Fibroblast of the aortic adventitia (primary cell): ENCODE results near the gene LGALS9C. TPM values are rescaled to one million over a fixed set of nuclear protein-coding genes. Genes with fewer than 3 reads are reported as not detected.
"Not testable (repeated sequence)": the region's sequence is repeated elsewhere in the genome, so short reads cannot be mapped to it uniquely, and the experiment has no call there.

Source experiments
- DNase-seq: peaks from one replicate; pipeline ENCODE4 v3.0.0-alpha.2; 2010; ENCODE audit warnings: low read depth
- H3K4me3 ChIP-seq: 2 replicates; pipeline ENCODE4 v1.5.1; 2011; ENCODE audit warnings: low read depth, mild to moderate bottlenecking, control low read depth, low read length, moderate library complexity
- small RNA-seq: library from RNA; depleted of rRNA; stranded (forward); fragments of <200 nt; gene quantifications from one replicate; pipeline ENCODE3, GENCODE V24; 2012
- total RNA-seq: library from RNA; depleted of rRNA; stranded (reverse); fragments of >200 nt; gene quantifications from 2 replicates; pipeline ENCODE4 v1.2.3, GENCODE V29; 2012; ENCODE audit warnings: low replicate concordance

The LGALS9C gene
- total RNA-seq, 1 donor, result not detected

DNA sequence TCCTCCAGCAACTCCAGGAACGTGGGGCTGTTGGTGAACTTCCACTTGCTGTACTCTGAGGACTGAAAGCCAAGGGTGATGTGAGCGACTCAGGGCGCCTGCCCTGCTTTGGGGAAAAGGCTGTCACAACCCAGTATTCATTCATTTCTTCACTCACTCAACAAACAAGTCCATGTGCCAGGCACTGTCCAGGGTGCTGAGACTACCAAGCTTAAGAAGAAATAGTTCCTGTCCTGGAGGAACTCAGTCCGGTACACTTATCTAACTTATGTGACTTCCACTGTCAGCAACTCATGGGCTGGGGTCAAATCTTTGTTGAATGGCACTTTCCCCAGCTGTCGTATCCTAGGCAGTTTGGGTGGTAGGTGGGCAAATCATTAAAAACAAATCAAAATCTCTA lies 26.6 kb downstream of the LGALS9C start:
- not testable (repeated sequence) for DNase-seq, H3K4me3 ChIP-seq

DNA sequence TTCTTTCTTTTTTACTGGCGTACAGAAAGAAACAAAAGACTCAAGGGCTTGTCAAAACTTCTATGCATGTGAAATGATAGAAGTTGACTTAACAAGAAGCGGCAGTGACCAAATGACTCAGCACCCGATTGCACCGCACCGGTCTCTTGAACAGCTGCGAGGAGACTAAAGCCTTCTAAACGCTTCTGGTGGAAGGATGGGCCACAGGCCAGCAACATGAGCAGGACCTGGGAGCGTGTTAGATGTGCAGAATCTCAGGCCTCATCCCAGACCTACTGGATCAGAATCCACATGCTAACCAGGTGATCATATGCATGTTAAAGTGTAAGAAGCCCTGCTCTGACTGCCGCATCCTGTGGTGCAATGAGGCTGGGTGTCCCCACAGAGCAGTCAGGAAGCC lies 31.1 kb downstream of the LGALS9C start:
- not testable (repeated sequence) for DNase-seq, H3K4me3 ChIP-seq

DNA sequence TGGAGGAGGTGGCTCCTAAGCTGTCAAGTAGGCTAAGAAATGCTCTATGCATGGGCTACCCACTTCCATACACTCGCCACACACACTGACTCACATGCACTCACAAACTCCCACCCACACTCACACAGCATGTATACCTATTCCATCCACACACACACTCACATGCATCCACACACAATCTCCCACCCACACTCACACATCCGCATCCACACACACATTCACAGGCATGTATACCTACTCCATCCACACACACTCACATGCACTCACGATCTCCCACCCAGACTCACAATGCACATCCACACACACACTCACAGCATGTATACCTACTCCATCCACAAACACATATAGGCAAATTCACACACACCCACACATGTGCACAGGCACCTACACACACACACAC lies 32.1 kb downstream of the LGALS9C start:
- DNase-seq, H3K4me3 ChIP-seq: not testable (repeated sequence)

DNA sequence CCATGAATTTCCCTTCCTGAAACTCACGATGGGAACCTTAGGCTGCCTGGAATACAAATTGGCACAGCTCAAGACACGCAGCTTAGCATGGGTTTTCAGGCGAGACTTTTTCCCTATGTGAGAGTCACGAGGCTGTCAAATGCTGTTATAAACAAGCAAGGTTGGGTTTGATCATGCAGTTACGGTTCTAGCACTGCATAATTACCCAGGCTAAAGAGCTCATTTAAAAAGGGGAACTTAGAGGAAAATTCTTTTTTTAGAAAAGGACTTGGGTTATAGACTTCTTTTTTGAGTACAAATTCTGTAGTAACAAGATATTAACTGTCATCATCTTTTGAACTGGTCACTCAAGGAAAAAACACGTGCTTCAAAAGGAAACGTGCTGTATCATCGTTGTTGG lies 44.5 kb downstream of the LGALS9C start:
- H3K4me3 ChIP-seq, DNase-seq: not testable (repeated sequence)

DNA sequence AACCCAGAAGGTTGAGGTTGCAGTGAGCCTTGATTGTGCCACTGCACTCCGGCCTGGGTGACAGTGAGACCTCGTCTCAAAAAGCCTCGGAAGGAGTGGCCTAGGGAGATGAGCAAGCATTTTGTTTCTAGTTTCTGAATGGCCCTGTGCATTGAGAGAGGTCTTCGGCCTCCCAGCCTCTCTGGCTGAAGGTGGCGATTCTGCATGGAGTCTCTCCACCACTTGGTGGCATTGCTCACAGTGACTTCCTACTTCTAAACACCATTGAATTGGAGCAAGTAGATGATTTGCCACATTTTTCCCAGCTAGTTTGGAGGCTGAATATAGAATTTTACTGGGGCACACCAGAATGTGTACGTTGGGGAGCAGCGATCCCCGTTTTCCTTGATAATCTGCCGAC lies 48.4 kb downstream of the LGALS9C start:
- not testable (repeated sequence) for DNase-seq, H3K4me3 ChIP-seq

DNA sequence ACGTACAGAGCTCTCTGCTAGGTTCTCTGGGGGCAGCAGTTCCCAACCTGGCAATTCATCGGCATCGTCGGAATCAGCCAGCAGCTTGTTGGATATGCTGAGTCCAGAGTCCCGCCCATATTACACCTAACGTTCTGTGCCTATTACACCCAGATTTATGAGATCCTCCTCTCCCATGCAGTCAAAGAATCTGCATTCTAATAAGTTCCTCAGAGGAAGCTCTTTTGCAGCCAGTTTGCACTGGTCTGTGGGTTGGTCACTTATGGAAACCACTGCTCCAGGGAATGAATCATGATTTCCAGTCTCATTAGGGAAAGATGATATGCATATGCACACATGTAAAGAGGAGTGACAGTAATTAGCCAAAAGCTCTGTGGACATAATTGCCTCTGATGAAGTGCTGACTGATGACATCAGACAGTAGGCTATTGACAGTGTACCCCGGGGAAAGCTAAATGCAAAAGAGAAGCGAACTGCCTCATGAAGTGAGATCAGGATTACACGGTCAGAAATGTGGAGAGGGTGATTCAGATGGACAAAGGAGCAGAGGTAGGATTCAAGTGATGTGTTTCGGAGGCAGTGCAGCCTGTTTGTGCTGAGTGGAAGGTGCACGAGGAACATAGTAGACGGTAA lies 49.7 kb downstream of the LGALS9C start:
- H3K4me3 ChIP-seq, DNase-seq: not testable (repeated sequence)

DNA sequence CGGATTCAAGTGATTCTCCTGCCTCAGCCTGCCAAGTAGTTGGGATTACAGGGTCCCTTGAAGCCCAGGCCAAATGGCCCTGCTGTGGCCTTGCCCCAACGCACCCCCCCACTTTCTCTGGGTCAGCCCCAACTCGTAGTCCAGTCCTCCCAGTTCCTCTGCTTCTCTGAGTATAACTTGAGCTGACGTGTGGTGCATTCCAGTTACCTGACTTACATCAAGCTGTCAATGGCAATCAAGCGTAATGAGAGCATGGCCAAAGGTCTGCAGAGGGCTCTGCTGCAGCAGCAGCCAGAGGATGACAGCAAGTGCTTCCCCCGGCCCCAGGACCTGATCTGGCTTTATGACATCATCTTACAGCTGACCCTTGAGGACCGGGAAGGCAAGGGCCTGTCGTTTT lies 50.8 kb downstream of the LGALS9C start:
- DNase-seq, H3K4me3 ChIP-seq: not testable (repeated sequence)

DNA sequence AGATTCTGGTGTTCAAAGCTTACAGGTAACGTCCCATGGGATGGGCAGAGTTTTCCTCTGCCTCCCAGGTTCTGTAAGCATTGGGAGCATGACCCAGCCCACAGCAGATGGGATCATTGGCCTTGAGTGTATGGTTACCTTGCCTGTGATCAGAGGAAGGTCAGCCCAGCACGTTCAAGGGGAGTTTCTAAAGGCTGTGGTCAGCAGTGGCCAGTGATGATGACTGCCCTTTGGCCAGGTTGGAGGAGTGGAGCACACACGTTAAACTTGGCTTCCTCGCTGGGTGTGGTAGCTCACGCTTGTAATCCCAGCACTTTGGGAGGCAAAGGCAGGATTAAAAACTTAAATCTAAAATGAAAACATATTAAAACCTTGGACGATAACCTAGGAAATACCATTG lies 51.8 kb downstream of the LGALS9C start:
- not testable (repeated sequence) for DNase-seq, H3K4me3 ChIP-seq

DNA sequence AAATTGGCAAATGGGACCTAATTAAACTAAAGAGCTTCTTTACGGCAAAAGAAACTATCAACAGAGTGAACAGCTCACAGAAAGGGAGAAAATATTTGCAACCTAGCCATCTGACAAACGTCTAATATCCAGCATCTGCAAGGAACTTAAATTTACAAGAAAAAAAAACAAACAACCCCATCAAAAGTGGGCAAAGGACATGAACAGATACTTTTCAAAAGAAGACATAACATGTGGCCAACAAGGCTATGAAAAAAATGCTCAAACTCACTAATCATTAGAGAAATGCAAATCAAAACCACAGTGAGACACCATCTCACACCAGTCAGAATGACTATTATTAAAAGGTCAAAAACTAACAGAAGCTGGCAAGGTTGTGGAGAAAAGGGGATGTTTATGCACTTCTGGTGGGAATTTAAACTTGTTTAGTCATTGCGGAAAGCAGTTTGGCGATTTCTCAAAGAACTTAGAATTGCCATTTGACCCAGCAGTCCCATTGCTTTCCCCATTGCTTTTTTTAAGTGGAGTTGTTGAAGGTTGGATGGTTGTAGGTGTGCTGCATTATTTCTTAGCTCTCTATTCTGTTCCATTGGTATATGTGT lies 52.4 kb downstream of the LGALS9C start:
- H3K4me3 ChIP-seq, DNase-seq: not testable (repeated sequence)

DNA sequence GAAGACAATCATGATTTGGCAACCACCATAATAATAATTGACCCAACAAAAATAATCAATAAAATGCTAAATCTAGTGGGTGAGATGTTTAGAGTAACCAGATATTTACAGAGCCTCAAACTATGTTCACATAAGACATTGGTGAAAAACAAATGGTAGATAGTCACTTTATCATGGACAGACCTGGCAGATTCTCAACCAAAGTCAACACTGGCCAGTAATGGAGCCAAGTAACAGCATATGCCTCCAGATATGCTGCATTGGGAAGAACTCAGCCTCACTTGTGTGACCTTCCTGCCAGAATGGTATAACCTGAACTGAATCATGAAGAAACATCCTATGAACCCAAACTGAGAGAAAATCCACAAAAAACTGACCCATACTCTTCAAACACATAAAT lies 53.8 kb downstream of the LGALS9C start:
- DNase-seq, H3K4me3 ChIP-seq: not testable (repeated sequence)

DNA sequence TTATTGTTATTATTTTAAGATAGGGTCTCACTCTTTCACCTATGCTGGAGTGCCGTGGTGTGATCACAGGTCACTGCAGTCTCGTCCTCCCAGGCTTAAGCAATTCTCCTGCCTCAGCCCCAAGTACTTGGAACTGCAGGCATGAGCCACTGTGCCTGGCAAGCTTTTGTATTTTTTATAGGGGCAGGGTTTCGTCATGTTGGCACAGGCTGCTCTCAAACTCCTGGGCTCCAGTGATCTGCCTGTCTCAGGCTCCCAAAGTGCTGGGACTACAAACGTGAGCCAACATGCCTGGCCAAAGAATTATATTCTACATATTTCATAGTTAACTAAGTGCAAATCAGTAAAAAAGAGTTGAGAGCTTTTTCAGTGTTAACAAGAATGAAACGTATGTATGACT lies 65.6 kb downstream of the LGALS9C start:
- DNase-seq, result peak; percentile 4
- H3K4me3 ChIP-seq, result not testable (repeated sequence)

DNA sequence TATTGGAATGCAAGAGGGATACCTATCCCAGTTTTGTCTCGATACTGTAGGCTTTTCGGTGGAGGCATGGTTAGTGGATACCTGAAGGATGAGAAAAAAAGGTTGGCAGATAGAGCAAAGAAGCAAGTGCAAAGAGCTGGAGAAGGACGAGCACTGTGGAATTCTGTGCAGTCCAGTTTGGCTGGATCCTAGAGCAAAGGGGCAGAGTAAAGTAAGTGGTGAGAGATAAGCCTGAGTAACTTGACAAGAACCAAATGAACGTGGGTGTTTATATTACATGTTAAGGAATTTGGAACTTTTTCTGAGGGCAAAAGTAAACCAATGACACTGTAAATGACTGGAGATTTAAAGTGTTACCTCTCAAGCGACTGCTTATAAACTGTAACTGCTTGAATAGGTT lies 66.3 kb downstream of the LGALS9C start:
- not testable (repeated sequence) for H3K4me3 ChIP-seq, DNase-seq

Small RNA genes lying within 50 kb of the gene (small RNA-seq; reads per million reads assigned to genes)
- gene AL353997.1 (not detected), gene AL353997.4 (not detected)

Other genes with a start within 250 kb of the LGALS9C start
- 214 and 305 TPM in 2 replicates for gene FLII, start 218.1 kb upstream of the LGALS9C start, total RNA-seq
- gene MIEF2, start 216.1 kb upstream of the LGALS9C start, total RNA-seq, result 13.2 and 27.6 TPM in 2 replicates
- 50.0 and 213 TPM in 2 replicates for gene TOP3A, start 161.8 kb upstream of the LGALS9C start, total RNA-seq
- 9.2 and 17.3 TPM in 2 replicates for gene SMCR8, start 161.5 kb upstream of the LGALS9C start, total RNA-seq
- gene SHMT1, start 113.2 kb upstream of the LGALS9C start, total RNA-seq, result 7.0 and 20.3 TPM in 2 replicates
- not detected in 2 replicates for gene EVPLL, start 99.0 kb upstream of the LGALS9C start, total RNA-seq
- gene TBC1D28, start 167.6 kb downstream of the LGALS9C start, total RNA-seq, result not detected in 2 replicates
- gene FOXO3B, start 205.5 kb downstream of the LGALS9C start, total RNA-seq, result 3.4 and 5.4 TPM in 2 replicates